HG02981 (cell line): ENCODE data around the gene HAGH.

Experiments used
- ATAC-seq: cut with Tn5 transposase; IDR thresholded peaks from one replicate; pipeline ENCODE4 v1.9.1; 2021; ENCODE audit warnings: mild to moderate bottlenecking, moderate library complexity; ENCODE audit not compliant: unreplicated experiment

Gene HAGH

GRCh38 chr16:1765826-1766225, 60.8 kb downstream of the HAGH start:
- no peak for ATAC-seq

- no peak for ATAC-seq
Measured at GRCh38 chr16:1764971-1765370, 61.7 kb downstream of the HAGH start.

DNA sequence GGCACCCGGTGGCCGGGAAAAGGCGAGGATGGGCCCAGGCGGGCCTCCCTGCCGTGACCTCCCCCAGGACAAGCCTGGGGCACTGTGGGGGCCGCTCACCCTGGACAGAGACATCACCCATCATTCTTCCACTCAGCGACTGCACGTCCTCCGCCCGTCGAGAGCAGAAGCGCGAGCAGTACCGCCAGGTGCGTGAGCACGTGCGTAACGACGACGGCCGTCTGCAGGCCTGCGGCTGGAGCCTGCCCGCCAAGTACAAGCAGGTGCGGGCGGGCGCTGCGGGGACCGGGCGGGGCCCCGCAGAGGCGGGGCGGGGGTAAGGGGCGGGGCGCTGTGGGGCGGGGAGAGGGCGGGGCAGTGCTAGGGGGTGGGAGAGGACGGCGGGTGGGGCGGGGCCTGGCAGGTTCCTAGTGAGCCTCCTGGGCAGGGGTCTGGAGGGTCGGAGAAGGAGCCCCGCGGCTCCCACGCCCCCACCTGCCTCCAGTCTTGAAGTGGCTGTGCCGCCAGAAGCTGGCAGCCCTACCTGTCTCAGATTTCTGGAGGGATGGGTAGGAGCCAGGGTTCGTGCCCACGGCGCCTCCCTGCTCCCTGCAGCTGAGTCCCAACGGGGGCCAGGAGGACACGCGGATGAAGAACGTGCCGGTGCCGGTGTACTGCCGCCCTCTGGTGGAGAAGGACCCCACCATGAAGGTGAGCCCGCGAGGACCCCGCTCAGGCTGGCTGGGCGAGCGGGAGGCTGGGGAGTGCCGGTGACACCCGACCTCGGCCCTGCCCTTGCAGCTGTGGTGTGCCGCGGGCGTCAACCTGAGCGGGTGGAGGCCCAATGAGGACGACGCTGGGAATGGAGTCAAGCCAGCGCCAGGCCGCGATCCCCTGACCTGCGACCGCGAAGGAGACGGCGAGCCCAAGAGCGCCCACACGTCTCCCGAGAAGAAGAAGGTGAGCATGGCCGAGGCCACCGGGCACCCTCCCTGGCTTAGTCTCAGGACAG, 62.8 kb downstream of the HAGH start:
- no peak for ATAC-seq

DNA sequence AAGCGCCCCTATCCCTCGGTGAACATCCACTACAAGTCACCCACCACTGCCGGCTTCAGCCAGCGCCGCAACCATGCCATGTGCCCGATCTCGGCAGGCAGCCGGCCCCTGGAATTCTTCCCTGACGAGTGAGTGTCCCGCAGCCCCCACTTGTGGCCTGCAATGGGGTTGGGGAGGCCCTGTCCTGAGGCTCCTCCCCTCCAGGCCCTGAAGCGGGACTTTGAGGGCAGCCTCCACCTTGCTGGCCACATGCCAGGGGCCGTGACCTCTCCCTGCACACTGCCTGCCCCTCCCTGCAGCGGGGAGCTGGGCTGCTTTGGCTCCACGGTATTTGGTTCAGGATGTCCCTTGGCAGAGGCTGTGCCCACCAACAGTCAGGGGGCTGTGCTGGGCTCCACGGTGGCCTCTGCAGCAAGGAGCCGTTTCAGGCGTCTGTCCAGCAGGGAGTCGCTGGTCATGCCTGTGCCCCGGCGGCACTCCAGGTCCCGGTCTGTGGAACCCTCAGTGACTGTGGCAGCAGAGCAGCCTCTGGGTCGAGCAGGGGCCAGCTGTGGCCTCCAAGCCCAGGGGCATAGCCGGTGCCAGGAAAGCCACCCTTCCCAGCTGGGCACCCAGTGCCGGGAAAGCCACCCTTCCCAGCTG, 63.6 kb downstream of the HAGH start:
- ATAC-seq = no peak

DNA sequence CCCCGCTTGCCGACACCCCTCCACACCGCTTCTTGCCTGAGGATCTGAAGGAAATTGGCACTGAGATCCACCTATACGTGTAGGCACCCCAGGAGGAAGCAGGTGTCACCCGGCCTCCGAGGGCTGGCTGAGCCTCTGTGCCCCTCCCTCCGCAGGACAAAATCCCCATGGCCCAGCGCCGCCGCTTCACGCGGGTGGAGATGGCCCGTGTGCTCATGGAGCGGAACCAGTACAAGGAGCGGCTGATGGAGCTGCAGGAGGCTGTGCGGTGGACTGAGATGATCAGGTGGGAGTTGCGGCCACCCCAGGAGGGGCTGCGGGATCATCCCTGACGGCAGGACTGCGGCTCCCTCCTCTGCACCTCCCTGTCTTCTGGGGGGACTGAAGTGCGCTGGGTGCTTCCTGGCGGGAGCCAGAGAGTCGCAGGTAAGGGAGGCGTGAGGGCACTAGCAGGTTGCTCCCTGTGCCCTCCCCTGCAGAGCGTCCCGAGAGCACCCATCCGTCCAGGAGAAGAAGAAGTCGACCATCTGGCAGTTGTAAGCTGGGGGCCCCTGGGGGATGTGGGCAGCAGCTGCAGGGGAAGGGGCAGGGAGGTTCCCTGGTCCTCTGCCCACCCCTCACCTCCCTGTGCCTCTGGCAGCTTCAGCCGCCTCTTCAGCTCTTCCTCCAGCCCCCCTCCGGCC, 64.3 kb downstream of the HAGH start:
- no peak for ATAC-seq

DNA sequence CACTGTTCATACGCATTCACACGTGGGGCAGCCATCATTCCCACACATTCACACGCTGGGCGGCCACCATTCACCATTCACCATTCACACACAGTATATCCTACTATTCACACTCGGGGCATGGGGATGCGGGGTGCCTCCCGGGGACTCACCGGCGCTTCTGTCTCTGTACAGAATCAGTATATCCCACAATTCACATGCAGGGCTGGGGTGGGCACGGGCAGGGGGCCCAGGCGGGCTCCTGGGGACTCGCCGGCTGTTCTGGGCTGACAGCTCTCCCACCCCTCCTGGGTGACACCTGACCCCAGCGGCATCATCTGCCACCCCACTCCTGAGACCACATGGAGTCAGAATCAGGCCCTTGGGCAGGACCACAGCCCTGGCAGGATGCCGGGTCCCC, 64.9 kb downstream of the HAGH start:
- no peak for ATAC-seq

DNA sequence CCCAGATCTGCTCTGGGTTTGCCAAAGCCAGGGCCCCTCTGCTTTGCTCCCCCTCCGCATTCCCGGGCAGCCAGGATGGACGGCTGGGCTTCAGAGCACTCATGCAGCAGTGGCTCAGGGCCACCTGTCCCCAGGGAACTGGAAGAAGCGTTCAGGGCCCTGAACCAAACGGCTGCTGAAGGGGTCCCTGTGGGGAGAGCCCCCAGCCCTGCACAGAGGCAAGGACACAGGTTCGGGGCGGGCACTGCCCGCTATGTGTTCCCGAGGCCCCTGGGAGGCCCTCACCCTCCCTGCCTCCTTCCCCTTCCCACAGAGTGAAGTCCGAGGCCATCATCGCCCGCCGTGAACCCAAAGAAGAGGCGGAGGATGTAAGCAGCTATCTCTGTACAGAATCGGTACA, 65.7 kb downstream of the HAGH start:
- no peak for ATAC-seq

GRCh38 chr16:1759511-1759910, 67.1 kb downstream of the HAGH start:
- no peak for ATAC-seq

DNA sequence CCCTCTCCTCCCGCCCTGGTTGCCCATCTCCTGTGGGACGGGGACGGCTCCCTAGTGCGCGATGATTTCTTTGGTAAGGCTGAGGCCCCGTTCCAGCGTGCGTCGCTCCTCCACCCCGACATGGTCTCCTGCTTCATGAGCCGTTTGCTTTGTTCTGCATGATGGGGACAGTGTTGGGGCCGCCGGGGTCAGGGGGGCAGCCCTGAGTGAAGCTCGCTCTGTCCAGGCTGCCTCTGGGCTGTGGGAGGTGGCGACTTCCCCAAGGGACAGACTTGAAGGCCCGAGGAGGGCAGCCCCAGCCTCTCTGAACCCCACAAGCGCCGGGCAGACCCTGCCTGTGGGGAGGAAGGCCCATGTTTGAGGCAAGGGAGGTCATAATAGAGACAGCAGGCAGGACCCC, 67.7 kb downstream of the HAGH start:
- no peak for ATAC-seq

GRCh38 chr16:1757714-1758461, 68.7 kb downstream of the HAGH start:
- no peak for ATAC-seq
